GM21786 (cell line): ENCODE measurements around the gene RNF212B.
"Not testable (repeated sequence)": the region's sequence is repeated elsewhere in the genome, so short reads cannot be mapped to it uniquely, and the experiment has no call there.

ENCODE experiments used
- ATAC-seq: cut with Tn5 transposase; IDR thresholded peaks from one replicate; pipeline ENCODE4 v1.9.1; 2021; ENCODE audit not compliant: unreplicated experiment

The RNF212B gene, protein sequence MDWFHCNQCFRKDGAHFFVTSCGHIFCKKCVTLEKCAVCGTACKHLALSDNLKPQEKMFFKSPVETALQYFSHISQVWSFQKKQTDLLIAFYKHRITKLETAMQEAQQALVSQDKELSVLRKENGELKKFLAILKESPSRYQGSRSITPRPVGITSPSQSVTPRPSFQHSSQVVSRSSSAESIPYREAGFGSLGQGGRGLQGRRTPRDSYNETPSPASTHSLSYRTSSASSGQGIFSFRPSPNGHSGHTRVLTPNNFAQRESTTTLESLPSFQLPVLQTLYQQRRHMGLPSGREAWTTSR

DNA sequence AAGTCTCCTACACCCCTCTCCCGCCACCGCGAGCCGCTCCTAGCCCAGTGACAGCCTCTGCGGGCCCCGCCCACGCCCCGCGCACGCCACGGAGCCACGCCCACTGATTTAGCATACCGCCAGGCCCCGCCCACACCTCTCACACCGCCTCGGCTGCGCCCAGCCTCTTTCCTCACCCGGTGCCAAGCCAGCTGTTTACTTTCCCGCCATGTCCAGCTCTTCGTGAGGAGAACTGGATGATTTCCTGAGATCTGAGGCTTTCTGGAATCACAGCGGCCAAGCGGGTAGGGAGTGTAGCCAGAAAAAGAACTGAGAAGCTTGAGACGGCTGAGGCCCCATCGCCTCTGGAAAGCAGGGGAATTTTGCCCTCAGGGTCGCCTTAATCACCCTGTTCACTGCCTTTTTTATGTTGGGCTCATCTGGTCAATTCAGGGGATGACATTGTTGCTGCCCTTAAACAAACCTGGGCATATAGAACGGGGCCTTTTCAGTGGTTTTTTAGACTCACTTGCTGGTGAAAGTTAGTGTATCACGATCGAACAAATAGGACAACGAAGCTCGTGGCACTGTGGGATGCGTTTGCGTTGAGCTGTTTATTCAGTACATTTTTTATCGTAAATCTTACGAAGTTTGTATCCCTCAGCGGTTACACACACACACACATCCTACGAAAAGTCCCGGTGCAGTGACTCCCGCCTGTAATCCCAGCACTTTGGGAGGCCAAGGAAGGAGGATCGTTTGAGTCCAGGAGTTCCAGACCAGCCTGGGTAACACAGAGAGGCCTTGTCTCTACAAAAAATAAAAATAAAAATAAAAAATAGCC is at the start of gene RNF212B:
Gene RNF212B, plus strand, starts transcription at position 165 of the 823 bp plus-strand sequence. CDS start 2,410 bp downstream, outside the sequence.
- ATAC-seq: no peak

DNA sequence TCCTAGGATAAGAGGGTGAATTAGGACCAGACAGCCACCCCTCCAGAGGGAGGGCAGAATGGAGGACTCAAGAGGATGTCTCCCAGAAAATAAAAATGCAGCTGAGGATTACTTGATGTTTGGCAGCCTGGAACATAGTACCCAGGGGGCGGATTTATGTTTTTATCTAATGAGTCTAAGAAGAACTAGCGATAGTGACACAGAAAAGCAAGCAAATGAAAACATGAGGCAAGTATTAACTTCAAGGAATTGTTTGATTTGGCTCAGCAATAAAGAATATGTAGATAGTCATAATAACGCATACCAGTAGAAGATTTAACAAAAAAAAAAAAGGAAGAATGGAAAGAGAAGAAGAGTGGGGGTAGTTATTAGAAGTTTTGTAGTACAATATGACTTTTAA is 44.3 kb upstream of the RNF212B start:
- ATAC-seq: no peak

DNA sequence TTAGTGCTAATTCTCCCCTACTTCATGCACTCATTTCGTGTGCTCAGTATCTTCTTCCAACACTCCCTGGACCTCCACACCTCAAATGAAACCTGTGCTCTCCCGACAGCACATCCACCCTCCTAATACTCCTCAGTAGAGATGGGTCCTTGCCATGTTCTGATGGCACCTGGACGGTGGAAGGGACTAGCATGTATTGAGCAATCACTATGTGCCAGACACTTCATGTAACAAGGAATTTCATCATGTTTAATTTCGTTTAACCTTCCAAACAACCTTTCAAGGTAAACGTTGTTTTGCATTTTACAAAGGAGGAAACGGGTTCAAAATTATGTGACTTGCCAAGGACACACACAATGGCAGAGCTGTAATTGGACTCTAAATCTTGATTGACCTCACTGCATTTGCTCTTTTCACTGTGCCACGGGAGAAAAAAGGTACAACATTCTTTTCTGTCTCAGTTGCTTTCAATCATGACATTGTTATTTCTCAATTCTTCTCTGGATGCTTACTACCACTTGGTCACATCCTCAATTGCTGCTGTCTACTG is 42.1 kb upstream of the RNF212B start:
- no peak for ATAC-seq

DNA sequence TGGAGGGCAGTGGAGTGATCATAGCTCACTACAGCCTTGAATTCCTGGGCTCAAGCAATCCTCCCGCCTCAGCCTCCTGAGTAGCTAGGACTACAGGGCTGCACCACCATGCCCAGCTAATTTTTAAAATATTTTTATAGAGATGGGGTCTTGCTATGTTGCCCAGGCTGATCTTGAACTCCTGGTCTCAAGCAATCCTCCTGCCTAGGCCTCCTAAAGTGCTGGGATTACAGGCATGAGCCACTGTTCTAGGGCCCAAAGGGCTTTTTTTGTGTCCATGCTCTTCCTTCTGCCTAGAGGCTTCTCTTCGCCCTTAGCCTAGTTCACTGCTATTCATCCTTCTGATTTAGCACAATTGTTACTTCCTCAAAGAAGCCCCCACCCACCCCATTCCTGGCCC is 41.2 kb upstream of the RNF212B start:
- ATAC-seq: not testable (repeated sequence)

DNA sequence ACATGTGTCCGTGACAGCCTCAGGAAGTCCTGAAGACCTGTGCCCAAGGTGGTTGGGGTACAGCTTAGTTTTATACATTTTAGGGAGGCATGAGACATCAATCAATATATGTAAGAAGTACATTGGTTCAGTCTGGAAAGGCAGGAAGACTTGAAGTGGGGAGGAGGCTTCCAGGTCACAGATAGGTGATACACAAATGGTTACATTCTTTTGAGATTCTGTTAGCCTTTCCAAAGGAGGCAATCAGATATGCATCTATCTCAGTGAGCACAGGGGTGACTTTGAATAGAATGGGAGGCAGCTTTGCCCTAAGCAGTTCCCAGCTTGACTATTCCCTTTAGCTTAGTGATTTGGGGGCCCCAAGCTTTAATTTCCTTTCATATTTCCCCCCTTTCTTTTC is 38.6 kb upstream of the RNF212B start:
- not testable (repeated sequence) for ATAC-seq

DNA sequence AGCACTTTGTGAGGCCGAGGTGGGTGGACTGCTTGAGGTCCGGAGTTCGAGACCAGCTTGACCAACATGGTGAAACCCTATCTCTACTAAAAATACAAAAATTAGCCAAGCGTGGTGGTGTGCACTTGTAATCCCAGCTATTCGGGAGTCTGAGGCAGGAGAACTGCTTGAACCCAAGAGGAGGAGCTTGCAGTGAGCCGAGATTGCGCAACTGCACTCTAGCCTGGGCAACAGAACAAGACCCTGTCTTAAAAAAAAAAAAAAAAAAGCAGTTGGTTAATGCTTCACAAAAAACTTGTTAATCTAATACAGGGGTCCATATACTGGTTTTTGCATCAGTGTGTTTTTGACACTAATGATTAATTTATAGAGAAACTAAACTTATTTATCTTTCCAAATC is 35.7 kb upstream of the RNF212B start:
- no peak for ATAC-seq

DNA sequence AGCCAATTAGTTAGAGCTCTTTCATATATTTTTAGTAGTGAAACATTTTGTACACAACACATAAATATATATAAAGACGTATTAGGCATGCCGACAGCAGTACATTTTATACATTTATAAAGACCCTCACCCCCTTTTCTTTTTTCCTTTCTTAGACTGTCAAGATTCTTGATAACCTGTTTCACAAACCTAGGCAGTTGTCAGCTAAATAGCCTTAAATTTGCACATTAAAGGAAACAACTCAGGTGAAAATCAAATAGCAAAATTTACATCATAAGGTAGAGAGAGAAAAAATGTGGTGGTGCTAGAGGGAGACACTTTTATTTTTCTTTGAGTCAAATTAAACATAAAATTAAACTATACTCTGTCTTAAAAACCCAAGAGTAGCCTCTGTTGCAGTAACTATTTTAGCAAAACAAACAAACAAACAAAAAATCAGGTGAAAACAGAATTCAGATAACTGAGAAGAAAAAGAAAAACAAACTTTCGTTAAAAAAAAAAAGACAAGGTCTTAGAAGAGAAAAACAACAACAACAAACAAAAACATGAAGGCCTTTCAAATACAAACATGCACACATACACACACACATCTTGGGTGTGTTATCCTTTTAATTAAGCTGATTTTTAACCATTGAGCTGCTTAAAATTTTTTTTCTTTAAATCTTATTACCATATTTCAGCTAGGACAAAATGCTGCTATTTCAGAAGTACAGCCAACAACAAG is 31.2 kb upstream of the RNF212B start:
- ATAC-seq: no peak

DNA sequence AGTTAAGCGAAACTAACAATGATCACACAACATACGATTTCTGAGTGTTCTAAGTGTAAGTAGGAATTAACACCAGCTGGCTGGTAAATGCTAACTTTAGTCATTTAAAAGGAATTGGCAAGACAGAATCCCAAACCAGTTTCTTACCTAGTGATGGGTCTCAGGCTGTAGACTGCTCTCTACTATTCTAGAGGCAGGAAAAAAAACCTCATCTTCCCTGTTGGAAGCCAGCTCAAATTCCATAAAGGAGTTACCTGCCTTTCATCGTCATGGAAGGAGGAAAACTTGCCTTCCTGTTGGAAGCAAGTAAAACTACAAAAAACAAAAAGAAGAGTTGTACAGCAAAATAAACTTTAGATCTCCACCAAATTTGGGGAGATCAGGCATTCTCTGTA is 30.6 kb upstream of the RNF212B start:
- ATAC-seq: no peak

DNA sequence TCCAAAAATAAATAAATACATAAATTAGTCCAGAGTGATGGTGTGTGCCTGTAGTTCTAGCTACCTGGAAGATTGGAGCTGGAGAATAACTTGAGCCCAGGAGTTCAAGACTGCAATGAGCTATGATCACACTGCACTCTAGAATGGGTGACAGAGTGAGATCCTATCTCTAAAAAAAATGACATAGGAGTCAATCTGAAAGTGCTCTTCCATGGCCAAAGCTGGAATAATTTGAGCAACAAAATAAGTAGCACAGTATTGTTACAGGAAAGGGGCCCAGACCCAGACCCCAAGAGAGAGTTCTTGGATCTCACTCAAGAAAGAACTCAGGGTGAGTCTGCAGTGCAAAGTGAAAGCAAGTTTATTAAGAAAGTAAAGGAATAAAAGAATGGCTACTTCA is 29.4 kb upstream of the RNF212B start:
- no peak for ATAC-seq

DNA sequence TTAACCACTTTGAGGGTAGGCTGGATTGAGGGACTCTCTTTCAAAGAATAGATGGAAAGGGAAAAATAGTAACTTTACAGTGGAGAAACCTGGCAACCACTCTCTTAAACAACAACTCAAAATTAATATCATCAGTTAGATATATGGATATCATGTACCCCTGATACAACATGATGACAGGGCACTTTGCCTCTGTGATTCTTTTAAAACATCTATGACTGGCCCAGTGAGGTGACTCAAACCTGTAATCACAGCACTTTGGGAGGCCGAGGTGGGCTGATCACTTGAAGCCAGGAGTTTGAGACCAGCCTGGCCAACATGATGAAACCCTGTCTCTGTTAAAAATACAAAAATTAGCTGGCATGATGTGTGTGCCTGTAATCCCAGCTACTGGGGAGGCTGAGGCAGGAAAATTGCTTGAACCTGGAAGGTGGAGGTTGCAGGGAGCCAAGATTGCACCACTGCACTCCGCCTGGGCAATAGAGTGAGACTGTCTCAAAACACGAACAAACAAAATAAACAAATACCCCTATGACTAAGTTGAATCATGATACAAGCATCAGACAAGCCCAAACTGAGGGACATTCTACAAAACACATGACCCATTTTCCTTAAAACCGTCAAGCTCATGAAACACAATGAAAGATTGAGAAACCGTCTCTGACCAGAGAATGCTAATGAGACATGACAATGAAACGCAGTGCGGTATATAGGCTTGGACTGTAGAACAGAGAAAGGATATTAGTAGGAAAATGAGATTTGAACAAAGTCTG is 27.9 kb upstream of the RNF212B start:
- ATAC-seq: no peak

DNA sequence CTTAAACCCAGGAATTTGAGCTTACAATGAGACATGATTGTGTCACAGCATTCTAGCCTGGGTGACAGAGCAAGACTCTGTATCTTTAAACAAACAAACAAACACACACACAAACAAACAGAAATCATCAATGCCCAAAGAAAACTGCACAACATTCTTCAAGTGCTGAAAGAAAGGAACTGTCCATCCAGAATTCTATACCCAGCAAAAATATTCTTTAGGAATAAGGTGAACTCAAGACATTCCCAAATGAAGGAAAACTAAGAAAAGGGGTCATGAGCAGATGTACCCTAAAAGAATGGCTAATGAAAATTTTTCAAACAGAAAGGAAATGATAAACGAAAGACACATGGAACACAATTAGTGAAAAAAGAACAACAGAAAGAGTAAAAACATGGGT is 22.3 kb upstream of the RNF212B start:
- ATAC-seq: no peak

DNA sequence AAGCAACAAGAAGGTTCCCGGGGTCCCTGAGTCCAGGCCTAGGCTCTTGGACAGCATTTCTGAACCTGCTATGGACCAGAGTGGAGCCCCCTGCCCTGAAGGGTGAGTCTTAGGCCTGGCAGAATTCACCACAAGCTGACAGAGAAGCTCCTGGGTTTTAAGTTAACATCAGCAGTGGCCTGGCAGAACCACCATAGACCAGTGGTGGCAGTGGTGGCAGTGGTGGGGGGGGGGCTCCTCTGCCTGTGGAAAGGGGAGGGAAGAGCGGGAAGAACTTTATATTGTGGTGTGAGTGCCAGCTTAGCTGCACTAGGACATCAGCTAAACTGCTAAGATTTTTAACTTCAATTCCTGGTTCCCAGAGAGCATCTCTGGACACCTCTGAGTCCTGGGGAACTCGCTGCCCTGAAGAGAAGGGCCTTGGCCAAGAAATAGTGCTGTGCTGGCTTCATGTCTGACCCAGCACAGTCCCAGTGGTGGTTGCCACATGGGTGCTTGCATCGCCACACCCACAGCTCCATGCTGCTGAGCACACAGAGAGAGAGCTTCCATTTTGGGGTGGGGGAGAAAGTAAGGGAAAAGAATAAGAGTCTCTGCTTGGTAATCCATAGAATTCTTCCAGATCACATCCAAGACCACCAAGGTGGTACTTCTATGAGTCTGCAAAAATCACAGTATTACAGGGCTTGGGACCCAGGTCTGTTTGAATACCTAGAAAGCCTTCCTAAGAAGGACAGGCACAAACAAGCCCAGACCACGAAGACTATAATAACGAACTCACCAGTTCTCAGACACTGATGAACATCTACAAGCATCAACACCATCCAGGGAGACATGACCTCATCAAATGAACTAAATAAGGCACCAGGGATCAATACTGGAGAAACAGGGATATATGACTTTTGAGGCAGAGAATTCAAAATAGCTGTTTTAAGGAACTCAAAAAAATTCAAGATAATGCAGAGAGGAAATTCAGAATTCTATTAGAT is 20.4 kb upstream of the RNF212B start:
- ATAC-seq: no peak

DNA sequence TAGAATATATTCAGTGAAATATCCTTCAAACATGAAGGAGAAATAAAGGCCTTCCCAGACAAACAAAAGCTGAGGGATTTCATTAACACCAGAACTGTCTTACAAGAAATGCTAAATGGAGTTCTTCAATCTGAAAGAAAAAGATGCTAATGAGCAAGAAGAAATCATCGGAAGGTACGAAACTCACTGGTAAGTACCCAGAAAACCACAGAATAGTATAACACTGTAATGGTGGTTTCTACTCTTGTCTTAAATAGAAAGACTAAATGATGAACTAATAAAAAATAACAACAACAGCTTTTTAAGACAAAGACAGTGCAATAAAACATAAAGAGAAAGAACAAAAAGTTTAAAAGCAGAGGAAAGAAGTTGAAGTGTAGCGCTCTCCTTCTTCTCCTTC is 18.7 kb upstream of the RNF212B start:
- ATAC-seq: no peak

DNA sequence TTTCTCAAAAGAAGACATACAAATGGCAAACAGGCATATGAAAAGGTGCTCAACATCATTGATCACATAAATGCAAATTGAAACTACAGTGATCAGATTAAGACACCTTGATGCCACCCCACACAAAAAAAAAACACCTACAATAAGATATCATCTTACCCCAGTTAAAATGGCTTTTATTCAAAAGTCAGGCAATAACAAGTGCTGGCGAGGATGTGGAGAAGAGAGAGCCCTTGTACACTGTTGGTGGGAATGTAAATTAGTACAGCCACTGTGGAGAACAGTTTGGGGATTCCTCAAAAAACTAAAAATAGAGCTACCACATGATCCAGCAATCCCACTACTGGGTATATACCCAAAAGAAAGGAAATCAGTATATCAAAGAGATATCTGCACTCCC is 12.8 kb upstream of the RNF212B start:
- ATAC-seq: not testable (repeated sequence)

DNA sequence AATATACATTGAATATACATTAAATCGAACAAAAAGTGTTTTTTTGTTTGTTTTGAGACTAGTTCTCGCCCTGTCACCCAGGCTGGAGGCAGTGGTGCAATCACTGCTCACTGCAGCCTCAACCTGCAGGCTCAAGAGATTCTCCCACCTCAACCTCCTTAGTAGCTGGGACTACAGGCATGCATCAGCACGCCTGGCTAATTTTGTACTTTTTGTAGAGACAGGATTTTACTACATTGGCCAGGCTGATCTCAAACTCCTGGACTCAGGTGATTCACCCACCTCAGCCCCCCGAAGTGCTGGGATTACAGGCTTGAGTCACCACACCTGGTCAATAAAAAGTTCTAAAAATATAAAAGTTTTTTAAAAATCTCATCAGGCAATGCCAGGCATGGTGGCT is 10.2 kb upstream of the RNF212B start:
- ATAC-seq: no peak

DNA sequence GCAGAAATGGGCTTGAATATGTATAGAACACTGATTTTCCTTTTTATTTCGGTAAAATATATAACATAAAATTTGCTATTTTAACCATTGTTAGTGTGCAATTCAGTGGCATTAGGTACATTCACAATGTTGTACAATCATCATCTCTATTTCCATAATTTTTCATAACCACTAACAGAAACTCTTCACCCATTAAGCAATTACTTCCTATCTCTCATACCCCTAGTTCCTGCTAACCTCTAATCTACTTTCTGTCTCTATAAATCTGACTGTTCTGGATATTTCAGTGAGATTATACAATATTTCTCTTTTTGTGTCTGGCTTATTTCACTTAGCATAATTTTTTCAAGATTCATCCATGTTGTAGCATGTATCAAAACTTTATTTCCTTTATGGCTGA is 8.9 kb upstream of the RNF212B start:
- ATAC-seq: no peak

DNA sequence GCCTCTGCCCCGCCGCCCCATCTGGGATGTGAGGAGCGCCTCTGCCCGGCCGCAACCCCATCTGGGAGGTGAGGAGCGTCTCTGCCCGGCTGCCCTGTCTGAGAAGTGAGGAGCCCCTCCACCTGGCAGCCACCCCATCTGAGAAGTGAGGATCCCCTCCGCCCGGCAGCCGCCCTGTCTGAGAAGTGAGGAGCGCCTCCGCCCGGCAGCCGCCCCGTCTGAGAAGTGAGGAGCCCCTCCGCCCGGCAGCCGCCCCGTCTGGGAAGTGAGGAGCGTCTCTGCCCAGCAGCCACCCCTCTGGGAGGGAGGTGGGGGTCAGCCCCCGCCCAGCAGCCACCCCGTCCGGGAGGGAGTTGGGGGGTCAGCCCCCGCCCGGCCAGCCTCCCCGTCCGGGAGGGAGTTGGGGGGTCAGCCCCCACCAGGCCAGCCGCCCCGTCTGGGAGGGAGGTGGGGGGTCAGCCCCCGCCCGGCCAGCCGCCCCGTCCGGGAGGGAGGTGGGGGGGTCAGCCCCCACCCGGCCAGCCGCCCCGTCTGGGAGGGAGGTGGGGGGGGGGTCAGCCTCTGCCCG is 5.4 kb upstream of the RNF212B start:
- ATAC-seq: not testable (repeated sequence)

DNA sequence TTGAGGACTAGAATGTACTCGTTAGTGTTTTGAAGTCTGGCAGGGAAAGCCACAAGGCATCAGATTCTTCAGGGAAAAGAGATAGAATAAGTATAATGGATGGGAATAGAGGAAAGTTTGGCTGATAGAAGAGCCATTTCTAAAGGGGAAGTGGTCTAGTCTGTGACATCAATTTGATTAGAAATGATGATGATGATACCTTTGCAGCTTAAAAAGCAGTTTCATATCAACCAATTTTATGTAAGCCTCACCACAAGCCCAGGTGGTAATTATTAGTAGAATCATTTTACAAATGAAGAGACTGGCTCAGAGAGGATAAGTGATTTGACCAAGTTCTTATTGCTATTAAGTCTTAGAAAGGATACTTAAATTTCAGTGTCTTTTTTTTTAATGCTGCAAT is 2.9 kb downstream of the RNF212B start:
- no peak for ATAC-seq

DNA sequence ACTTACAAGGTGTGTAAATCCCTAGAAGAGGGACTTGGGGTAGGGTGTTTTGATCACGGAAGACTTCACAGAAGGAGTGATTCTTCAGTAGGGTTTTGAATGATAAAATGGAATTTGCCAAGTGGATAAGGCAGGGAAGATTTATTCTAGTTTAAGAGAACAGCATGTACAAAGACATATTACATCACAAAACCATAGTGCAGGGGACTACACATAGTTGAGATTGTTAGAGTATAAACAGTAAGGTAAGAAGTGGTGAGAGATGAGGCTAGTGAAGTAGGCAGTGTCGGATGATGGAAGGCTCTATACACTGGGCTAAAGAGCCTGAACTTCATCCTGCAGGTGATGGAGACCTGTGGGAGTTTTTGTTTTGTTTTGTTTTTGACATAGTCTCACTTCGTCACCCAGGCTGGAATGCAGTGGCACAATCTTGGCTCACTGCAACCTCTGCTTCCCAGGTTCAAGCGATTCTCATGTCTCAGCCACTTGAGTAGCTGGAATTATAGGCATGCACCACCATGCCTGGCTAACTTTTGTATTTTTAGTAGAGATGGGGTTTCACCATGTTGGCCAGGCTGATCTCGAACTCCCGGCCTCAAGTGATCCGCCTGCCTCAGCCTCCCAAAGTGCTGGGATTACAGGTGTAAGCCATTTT is 3.5 kb downstream of the RNF212B start:
- ATAC-seq: not testable (repeated sequence)
